Gastrocnemius medialis (tissue), 4 donors: Measurements from ENCODE around the gene ENAH. TPM values are rescaled to one million over a fixed set of nuclear protein-coding genes. Genes with fewer than 3 reads are reported as not detected.

ENCODE experiments used
- ATAC-seq, 2 donors: fragments of 150-250 bp; one replicate each; pipeline ENCODE4 v1.9.1; 2016
- DNase-seq, 2 donors: peaks; one replicate each; pipeline ENCODE4 v3.0.0-alpha.2; 2019
- H3K27ac ChIP-seq, 4 donors: fragments of 200-600 bp; sonication (generic); 1 replicate in 1 of 4; 2 replicates in 3 of 4; pipeline ENCODE4 v1.5.1; 2016 to 2018; ENCODE audit warnings: mild to moderate bottlenecking in 2 of 4, moderate library complexity in 1 of 4
- H3K27me3 ChIP-seq, 3 donors: fragments of 200-600 bp; sonication (generic) in 2 of 3; 1 replicate in 1 of 3; 2 replicates in 2 of 3; pipeline versions ENCODE4 v1.5.1 to v1.6.0; 2016 to 2019; ENCODE audit warnings: mild to moderate bottlenecking in 1 of 3, moderate library complexity in 1 of 3
- H3K36me3 ChIP-seq, 2 donors: fragments of 200-600 bp; sonication (generic) in 1 of 2; one replicate each; pipeline ENCODE4 v1.5.1; 2017 to 2018
- H3K4me1 ChIP-seq, 2 donors: fragments of 200-600 bp; sonication (generic) in 1 of 2; one replicate each; pipeline ENCODE4 v1.5.1; 2016 to 2017; ENCODE audit warnings: mild to moderate bottlenecking in 2 of 2
- H3K4me3 ChIP-seq, 4 donors: fragments of 200-600 bp; sonication (generic) in 3 of 4; 1 replicate in 1 of 4; 2 replicates in 3 of 4; pipeline ENCODE4 v1.5.1; 2016 to 2019; ENCODE audit warnings: mild to moderate bottlenecking in 2 of 4
- H3K9me3 ChIP-seq, 3 donors: fragments of 200-600 bp; sonication (generic) in 2 of 3; 1 replicate in 1 of 3; 2 replicates in 2 of 3; pipeline ENCODE4 v1.5.1; 2016 to 2019
- CTCF ChIP-seq, 5 experiments: fragments of 450-650 bp in 3 of 5; fragments of 200-600 bp in 2 of 5; sonication (generic) in 2 of 5; IDR thresholded peaks in 4 of 5; conservative IDR thresholded peaks in 1 of 5; 1 replicate in 4 of 5; 2 replicates in 1 of 5; pipeline ENCODE4 v1.5.1; 2016 to 2019; ENCODE audit warnings: antibody characterized with exemption in 5 of 5, mild to moderate bottlenecking in 3 of 5, moderate library complexity in 3 of 5
- POLR2A ChIP-seq, 2 donors: fragments of 450-650 bp; IDR thresholded peaks; one replicate each; pipeline ENCODE4 v1.6.1; 2017; ENCODE audit warnings: antibody characterized with exemption in 2 of 2, mild to moderate bottlenecking in 2 of 2, moderate library complexity in 2 of 2
- in situ Hi-C, 4 donors: fragments of 200-750 bp; cut with MboI; loops; one replicate each; pipeline versions ENCODE4 v1.15.0 to v1.8.0; 2017; ENCODE audit warnings: low sequenced_read_pairs in 4 of 4
- intact Hi-C: fragments of 100-400 bp; cut with DNase I; formaldehyde crosslinking; loops from one replicate; pipeline ENCODE4 v1.15.1; 2023; ENCODE audit warnings: low total_unique reads
- total RNA-seq, 4 donors: library from RNA; depleted of rRNA; stranded (reverse); fragments of >200 nt; gene quantifications; one replicate each; pipeline versions ENCODE4 v1.1.0 to v1.2.3, GENCODE V29; 2016

ENAH gene
- total RNA-seq, 4 donors from 2014 or later = 56.1 to 112 (median 62.2) TPM

GRCh38 chr1:225688345-225688744 is 35.4 kb upstream of the ENAH start:
- ATAC-seq (no peak), DNase-seq (no peak)
- in situ Hi-C loops = no loop called here
- Histone ChIP-seq H3K4me1 (peaks cover 4 to 24% of the 10 kb centered on the region in 2 donors), H3K36me3 (no peaks in the 10 kb centered on the region), H3K27ac (no peak overlapping the region), H3K4me3 (no peak overlapping the region), H3K9me3 (no peaks in the 10 kb centered on the region), H3K27me3 (no peaks in the 10 kb centered on the region)
- intact Hi-C loops = no loop called here
- TF ChIP-seq POLR2A (IDR thresholded peaks at IDR 0.05) = no peak
- no peak for TF ChIP-seq CTCF (IDR thresholded peaks at IDR 0.05 in 4 of 5, conservative IDR thresholded peaks at IDR 0.05 in 1 of 5)

DNA sequence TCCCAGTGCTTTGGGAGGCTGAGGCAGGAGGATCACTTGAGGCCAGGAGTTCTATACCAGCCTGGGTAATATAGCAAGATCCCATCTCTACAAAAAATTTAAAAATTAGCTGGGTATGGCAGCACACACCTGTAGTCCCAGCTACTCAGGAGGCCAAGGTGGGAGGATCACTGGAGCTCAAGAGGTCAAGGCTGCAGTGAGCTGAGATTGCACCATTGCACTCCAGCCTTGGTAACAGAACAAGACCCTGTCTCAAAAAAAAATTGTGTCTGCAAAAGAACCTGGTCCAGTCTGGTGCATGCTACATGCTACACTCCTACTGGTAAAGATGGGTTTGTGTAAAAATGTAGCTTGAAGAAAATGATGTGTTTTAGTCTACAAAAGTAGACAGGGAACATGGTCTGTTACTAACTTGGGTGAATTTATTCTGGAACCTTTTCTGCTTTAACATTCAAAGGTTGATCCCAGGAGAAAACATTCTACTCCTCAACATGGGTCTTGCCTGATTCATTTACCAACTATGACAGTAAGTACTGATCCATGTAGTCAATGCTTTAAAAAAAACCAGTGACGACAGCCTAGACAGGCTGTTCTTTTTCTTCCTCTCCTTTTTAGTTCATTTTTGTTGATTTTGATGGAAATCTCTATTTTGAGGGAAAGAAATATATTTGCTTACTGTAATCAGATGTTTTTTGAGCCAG is 32.7 kb upstream of the ENAH start:
- Histone ChIP-seq H3K36me3 (no peaks in the 10 kb centered on the region), H3K9me3 (no peaks in the 10 kb centered on the region), H3K27me3 (no peaks in the 10 kb centered on the region), H3K4me1 (peaks cover 0 to 4% of the 10 kb centered on the region in 2 donors), H3K4me3 (no peak overlapping the region), H3K27ac (no peak overlapping the region)
- in situ Hi-C loops (no loop called here), intact Hi-C loops (no loop called here)
- TF ChIP-seq CTCF (IDR thresholded peaks at IDR 0.05 in 4 of 5, conservative IDR thresholded peaks at IDR 0.05 in 1 of 5) (no peak), POLR2A (IDR thresholded peaks at IDR 0.05) (no peak)
- ATAC-seq = no peak
- DNase-seq = no peak

DNA sequence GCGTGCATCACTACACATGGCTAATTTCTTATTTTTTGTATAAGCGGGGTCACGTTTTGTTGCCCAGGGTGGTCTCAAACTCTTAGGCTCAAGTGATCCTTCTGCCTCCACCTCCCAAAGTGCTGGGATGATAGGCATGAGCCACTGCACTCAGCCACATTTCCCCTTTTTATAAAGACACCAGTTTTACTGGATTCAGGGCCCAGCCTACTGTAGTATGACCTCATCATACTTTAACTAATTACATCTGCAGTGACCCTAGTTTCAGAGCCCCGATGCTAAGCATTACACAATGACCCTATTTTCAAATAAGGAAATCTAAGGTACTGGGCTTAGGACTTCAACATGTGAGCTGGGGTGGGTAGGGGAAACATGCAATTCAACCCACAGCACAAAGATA is 31.8 kb upstream of the ENAH start:
- in situ Hi-C loops = no loop called here
- TF ChIP-seq CTCF (IDR thresholded peaks at IDR 0.05 in 4 of 5, conservative IDR thresholded peaks at IDR 0.05 in 1 of 5) = no peak
- TF ChIP-seq POLR2A (IDR thresholded peaks at IDR 0.05) = no peak
- Histone ChIP-seq H3K9me3 (no peaks in the 10 kb centered on the region), H3K27me3 (no peaks in the 10 kb centered on the region), H3K27ac (no peak overlapping the region), H3K4me1 (peaks cover 0 to 4% of the 10 kb centered on the region in 2 donors), H3K4me3 (no peak overlapping the region), H3K36me3 (no peaks in the 10 kb centered on the region)
- ATAC-seq = no peak
- DNase-seq = no peak
- intact Hi-C loops = no loop called here

DNA sequence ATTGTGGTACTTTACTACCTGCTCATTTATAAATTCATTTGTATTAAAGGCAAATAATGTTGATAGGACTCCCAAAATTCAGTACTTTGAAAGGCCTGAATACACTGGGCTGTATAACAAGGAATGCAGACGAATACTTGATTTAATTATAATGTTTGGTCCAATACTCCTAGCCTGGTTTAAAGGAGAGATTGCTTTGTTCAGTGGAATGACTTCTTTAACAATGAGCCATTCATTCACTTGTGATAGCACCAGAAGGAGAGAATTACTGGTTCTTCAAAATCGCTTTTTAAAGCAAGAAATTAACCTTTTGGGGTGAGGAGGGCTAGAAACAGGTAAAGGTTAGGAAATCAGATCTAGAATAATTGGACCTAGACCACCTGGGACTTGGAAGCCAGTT is 28.3 kb upstream of the ENAH start:
- DNase-seq = no peak
- no peak for TF ChIP-seq POLR2A (IDR thresholded peaks at IDR 0.05)
- TF ChIP-seq CTCF (IDR thresholded peaks at IDR 0.05 in 4 of 5, conservative IDR thresholded peaks at IDR 0.05 in 1 of 5) = no peak
- Histone ChIP-seq H3K4me1 (peaks cover 0 to 1% of the 10 kb centered on the region in 2 donors), H3K27me3 (no peaks in the 10 kb centered on the region), H3K9me3 (no peaks in the 10 kb centered on the region), H3K4me3 (no peak overlapping the region), H3K27ac (no peak overlapping the region), H3K36me3 (no peaks in the 10 kb centered on the region)
- in situ Hi-C loops (no loop called here), intact Hi-C loops (no loop called here)
- no peak for ATAC-seq

DNA sequence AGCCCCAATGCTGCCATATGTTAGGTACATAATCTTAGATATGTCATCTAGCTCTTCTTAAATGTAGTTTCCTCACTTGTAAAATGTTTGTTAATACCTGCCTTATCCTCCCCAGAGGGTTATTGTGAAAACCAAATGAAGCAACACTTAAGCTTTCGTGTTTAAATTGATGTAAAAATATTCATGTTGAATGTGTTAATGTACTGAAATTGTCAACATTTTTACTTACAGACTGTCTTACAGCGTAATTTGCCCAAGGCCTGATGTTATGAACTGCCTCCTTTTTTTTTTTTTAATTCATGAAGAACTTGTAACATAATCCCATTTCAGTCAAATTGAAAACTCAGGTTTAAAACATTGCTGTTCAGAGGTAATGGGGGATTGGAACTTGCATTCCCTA is 25.6 kb upstream of the ENAH start:
- Histone ChIP-seq H3K9me3 (no peaks in the 10 kb centered on the region), H3K4me1 (no peaks in the 10 kb centered on the region), H3K27me3 (no peaks in the 10 kb centered on the region), H3K36me3 (no peaks in the 10 kb centered on the region), H3K4me3 (no peak overlapping the region), H3K27ac (no peak overlapping the region)
- intact Hi-C loops (no loop called here), in situ Hi-C loops (no loop called here)
- TF ChIP-seq POLR2A (IDR thresholded peaks at IDR 0.05) = no peak
- no peak for TF ChIP-seq CTCF (IDR thresholded peaks at IDR 0.05 in 4 of 5, conservative IDR thresholded peaks at IDR 0.05 in 1 of 5)
- ATAC-seq (no peak), DNase-seq (no peak)
